Neutrophil (primary cell): ENCODE results near the gene DSCAM.

Experiments used
- H3K27ac ChIP-seq: fragments of 200-600 bp; sonication (generic); 2 replicates; pipeline ENCODE4 v1.5.1; 2016; ENCODE audit warnings: mild to moderate bottlenecking, moderate library complexity
- H3K27me3 ChIP-seq: fragments of 200-600 bp; sonication (generic); 2 replicates; pipeline ENCODE4 v1.6.0; 2016; ENCODE audit warnings: mild to moderate bottlenecking
- H3K36me3 ChIP-seq: fragments of 200-600 bp; sonication (generic); 2 replicates; pipeline ENCODE4 v1.5.1; 2017
- H3K4me1 ChIP-seq, 2 experiments: fragments of 200-600 bp in 1 of 2; sonication (generic) in 1 of 2; 1 replicate in 1 of 2; 2 replicates in 1 of 2; pipeline versions ENCODE4 v1.5.1 to v1.6.1; 2013 to 2016; ENCODE audit warnings: low read depth in 1 of 2, low read length in 1 of 2, mild to moderate bottlenecking in 1 of 2, moderate library complexity in 1 of 2; ENCODE audit not compliant: control insufficient read depth in 1 of 2, insufficient read depth in 1 of 2
- H3K4me3 ChIP-seq, 2 experiments: fragments of 200-600 bp in 1 of 2; sonication (generic) in 1 of 2; 1 replicate in 1 of 2; 2 replicates in 1 of 2; pipeline ENCODE4 v1.5.1; 2013 to 2016; ENCODE audit warnings: low read depth in 1 of 2, low read length in 1 of 2, mild to moderate bottlenecking in 1 of 2, moderate library complexity in 1 of 2
- H3K9me3 ChIP-seq: fragments of 200-600 bp; sonication (generic); 2 replicates; pipeline ENCODE4 v1.5.1; 2016
- CTCF ChIP-seq: fragments of 200-600 bp; sonication (generic); IDR thresholded peaks from 2 replicates; pipeline ENCODE4 v1.5.1; 2016; ENCODE audit warnings: antibody characterized with exemption

The DSCAM gene

GRCh38 chr21:40421121-40421520 is 425.8 kb downstream of the DSCAM start:
- Histone ChIP-seq H3K27me3 (no peaks in the 10 kb centered on the region), H3K36me3 (no peaks in the 10 kb centered on the region), H3K9me3 (no peaks in the 10 kb centered on the region), H3K4me3 (no peak overlapping the region), H3K4me1 (no peaks in the 10 kb centered on the region), H3K27ac (no peak overlapping the region)
- TF ChIP-seq CTCF = no peak

GRCh38 chr21:40416572-40416971 is 430.4 kb downstream of the DSCAM start:
- no peak overlapping the region for H3K4me3 ChIP-seq
- H3K4me1 ChIP-seq = no peaks in the 10 kb centered on the region
- no peak for TF ChIP-seq CTCF
- H3K27ac ChIP-seq = no peak overlapping the region
- no peaks in the 10 kb centered on the region for H3K36me3 ChIP-seq
- H3K27me3 ChIP-seq = no peaks in the 10 kb centered on the region
- H3K9me3 ChIP-seq = no peaks in the 10 kb centered on the region

- Histone ChIP-seq H3K9me3 (no peaks in the 10 kb centered on the region), H3K4me1 (no peaks in the 10 kb centered on the region), H3K4me3 (no peak overlapping the region), H3K36me3 (no peaks in the 10 kb centered on the region), H3K27me3 (no peaks in the 10 kb centered on the region), H3K27ac (no peak overlapping the region)
- TF ChIP-seq CTCF = no peak
These were observed 438.4 kb downstream of the DSCAM start for GRCh38 chr21:40408561-40408960.

DNA sequence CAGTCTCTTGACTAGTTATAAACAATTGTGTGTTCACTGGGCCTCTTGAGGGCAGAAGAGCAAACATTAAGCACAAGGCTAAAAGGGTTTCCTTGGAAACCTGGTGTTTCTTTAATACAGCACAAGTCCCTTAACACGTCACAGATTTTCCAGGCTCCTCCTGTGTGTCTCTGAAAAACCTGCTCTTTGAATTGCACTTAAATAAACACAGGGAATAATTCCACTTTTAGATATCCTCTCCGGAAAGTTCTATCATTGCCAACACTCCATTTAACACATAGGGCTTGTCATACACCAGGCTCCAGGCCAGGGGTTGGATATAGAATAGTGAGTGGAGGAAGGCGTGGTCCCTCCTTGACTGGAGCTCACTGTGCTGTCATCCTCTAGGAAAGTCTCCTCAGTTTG is 442.6 kb downstream of the DSCAM start:
- H3K27ac ChIP-seq = no peak overlapping the region
- no peaks in the 10 kb centered on the region for H3K4me1 ChIP-seq
- no peaks in the 10 kb centered on the region for H3K27me3 ChIP-seq
- no peak overlapping the region for H3K4me3 ChIP-seq
- no peaks in the 10 kb centered on the region for H3K36me3 ChIP-seq
- H3K9me3 ChIP-seq = no peaks in the 10 kb centered on the region
- TF ChIP-seq CTCF = no peak

DNA sequence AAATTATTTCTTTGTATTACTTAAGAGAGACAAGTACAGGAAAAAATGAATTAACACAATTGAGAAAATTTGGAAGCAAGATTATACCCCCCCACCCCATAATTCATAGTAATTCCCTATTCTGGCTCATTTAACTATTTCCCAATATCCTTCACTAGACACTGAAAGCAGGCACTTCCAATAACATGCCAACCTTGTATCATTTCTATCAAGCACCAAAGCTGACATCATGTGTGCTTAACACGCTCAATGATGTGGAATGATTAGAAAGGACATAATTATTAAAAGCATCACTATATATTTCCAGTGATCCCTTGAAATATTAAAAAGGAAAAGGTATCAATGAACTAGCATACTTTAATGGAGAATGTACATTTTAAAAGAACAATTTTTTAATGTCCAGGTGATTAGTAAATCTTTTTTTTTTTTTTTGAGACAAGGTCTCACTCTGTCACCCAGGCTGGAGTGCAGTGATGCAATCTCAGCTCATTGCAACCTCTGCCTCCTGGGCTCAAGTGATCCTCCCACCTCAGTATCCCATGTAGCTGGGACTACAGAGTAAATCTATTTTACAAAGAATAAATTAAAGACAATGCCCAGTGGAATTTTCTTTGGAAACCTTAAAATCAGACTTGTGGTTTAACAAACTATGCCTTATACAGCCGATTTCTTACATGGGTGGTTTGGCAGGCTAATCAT is 443.9 kb downstream of the DSCAM start:
- no peaks in the 10 kb centered on the region for H3K4me1 ChIP-seq
- H3K27me3 ChIP-seq = no peaks in the 10 kb centered on the region
- no peaks in the 10 kb centered on the region for H3K9me3 ChIP-seq
- H3K4me3 ChIP-seq = no peak overlapping the region
- no peak for TF ChIP-seq CTCF
- no peaks in the 10 kb centered on the region for H3K36me3 ChIP-seq
- no peak overlapping the region for H3K27ac ChIP-seq
